HepG2 (cell line): ENCODE results near the gene ZNF772.

Experiments used
- ATF6 ChIP-seq: sonication (generic); formaldehyde crosslinking; conservative IDR thresholded peaks from 2 replicates; pipeline ENCODE4 v1.4.0; 2020; ENCODE audit warnings: missing genetic modification reagents
- BCL6 ChIP-seq: IDR thresholded peaks from 2 replicates; pipeline ENCODE4 v1.6.1; 2016; ENCODE audit warnings: missing genetic modification reagents, missing compliant biosample characterization
- BHLHE40 ChIP-seq: IDR thresholded peaks from 2 replicates; pipeline ENCODE4 v1.6.1; 2011; ENCODE audit warnings: low read length, improper control_type of control experiment
- DNMT3B ChIP-seq: conservative IDR thresholded peaks from 2 replicates; pipeline ENCODE4 v1.6.1; 2016; ENCODE audit warnings: missing biosample characterization, control low read depth
- DRAP1 ChIP-seq: IDR thresholded peaks from 2 replicates; pipeline ENCODE4 v1.6.1; 2016; ENCODE audit warnings: missing genetic modification reagents, missing compliant biosample characterization
- GATAD2A ChIP-seq: IDR thresholded peaks from 2 replicates; pipeline ENCODE4 v1.6.1; 2016
- HOXA7 ChIP-seq: sonication (generic); formaldehyde crosslinking; IDR thresholded peaks from 2 replicates; pipeline ENCODE4 v1.8.1; 2022; ENCODE audit warnings: mild to moderate bottlenecking, missing genetic modification reagents, moderate library complexity
- MIXL1 ChIP-seq: IDR thresholded peaks from 2 replicates; pipeline ENCODE4 v1.6.1; 2016
- USF2 ChIP-seq, 2 experiments: sonication (generic) in 1 of 2; formaldehyde crosslinking in 1 of 2; IDR thresholded peaks; 2 replicates each; pipeline versions ENCODE4 v1.5.1 to v1.6.1; 2011 to 2020; ENCODE audit warnings: borderline replicate concordance in 1 of 2, low read depth in 1 of 2, low read length in 1 of 2, mild to moderate bottlenecking in 1 of 2, missing genetic modification reagents in 1 of 2, moderate library complexity in 1 of 2
- ZNF18 ChIP-seq: sonication (generic); formaldehyde crosslinking; IDR thresholded peaks from 2 replicates; pipeline ENCODE4 v1.8.0; 2022; ENCODE audit warnings: mild to moderate bottlenecking, missing genetic modification reagents; ENCODE audit not compliant: insufficient replicate concordance

GRCh38 chr19:57441979-57442752 lies 35.2 kb downstream of the ZNF772 start:
- TF ChIP-seq USF2 (IDR thresholded peaks at IDR 0.05; ENCODE audit: low read depth, low read length): no peak
- TF ChIP-seq USF2 (CRISPR knock-in tag; IDR thresholded peaks at IDR 0.05; ENCODE audit: borderline replicate concordance): no peak
- TF ChIP-seq ATF6: no peak
- no peak for TF ChIP-seq HOXA7 (CRISPR knock-in tag)
- TF ChIP-seq GATAD2A (CRISPR knock-in tag): no peak
- no peak for TF ChIP-seq DRAP1 (CRISPR knock-in tag)
- TF ChIP-seq BCL6 (CRISPR knock-in tag): no peak
- TF ChIP-seq ZNF18 (CRISPR knock-in tag): no peak
- no peak for TF ChIP-seq BHLHE40
- no peak for TF ChIP-seq DNMT3B (CRISPR knock-in tag)
- TF ChIP-seq MIXL1: no peak
